Measurements from ENCODE around the gene MRAP2.

MRAP2 gene

DNA sequence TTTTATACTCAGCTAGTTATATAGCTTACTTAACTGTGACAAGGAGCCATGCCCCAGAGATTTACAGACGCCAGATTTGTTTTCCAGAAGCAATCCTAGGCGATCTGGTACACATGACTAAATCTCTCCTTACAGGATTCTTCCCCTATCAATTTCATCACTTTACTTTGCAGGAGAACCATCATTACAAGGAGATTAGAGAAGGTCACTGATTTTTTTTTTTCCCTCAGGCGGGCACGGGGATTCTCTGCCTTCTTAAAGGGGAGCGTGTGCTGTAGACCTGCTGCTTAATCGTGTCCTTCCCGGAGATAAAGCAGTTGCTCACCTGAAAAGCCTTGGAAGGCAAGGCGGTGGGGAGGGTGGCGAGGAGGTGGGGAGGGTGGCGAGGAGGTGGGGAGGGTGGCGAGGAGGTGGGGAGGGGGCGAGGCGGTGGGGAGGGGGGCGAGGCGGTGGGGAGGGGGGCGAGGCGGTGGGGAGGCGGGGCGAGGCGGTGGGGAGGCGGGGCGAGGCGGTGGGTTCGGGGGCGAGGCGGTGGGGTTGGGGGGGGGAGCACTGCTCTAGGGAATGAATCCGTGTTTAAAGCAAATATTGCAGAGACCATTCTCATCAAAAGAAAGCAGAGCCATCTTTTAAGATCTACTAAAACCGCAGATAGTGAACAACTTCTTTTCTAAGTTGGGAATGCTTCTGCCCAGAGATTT is 14.3 kb upstream of the MRAP2 start:
- Histone ChIP-seq H3K9me2 (ENCODE audit: low read depth, low read length) (no peaks in the 10 kb centered on the region), H3K27me3 (ENCODE audit: insufficient read depth, low read length) (no peaks in the 10 kb centered on the region), H3K79me2 (ENCODE audit: insufficient read depth, low read length) (no peaks in the 10 kb centered on the region), H3K4me2 (ENCODE audit: low read length) (no peak overlapping the region), H4K20me1 (ENCODE audit: insufficient read depth, low read length) (no peaks in the 10 kb centered on the region), H3K4me1 (ENCODE audit: insufficient read depth, low read length, severe bottlenecking) (no peaks in the 10 kb centered on the region), H3K9me3 (ENCODE audit: low read length) (no peaks in the 10 kb centered on the region), H3K36me3 (ENCODE audit: insufficient read depth, low read length) (no peaks in the 10 kb centered on the region), H3K4me3 (ENCODE audit: low read depth, low read length, poor library complexity, severe bottlenecking) (no peak overlapping the region), H3K27ac (ENCODE audit: low read depth, low read length, poor library complexity, severe bottlenecking) (no peak overlapping the region), H2AFZ (ENCODE audit: low read length) (no peak overlapping the region), H3F3A (ENCODE audit: insufficient read depth, low read length) (no peaks in the 10 kb centered on the region), H3K9ac (ENCODE audit: low read length) (no peak overlapping the region)
- no peak for TF ChIP-seq EZH2 (IDR thresholded peaks at IDR 0.05; ENCODE audit: borderline replicate concordance, low read length)
- TF ChIP-seq, protein P1, sequence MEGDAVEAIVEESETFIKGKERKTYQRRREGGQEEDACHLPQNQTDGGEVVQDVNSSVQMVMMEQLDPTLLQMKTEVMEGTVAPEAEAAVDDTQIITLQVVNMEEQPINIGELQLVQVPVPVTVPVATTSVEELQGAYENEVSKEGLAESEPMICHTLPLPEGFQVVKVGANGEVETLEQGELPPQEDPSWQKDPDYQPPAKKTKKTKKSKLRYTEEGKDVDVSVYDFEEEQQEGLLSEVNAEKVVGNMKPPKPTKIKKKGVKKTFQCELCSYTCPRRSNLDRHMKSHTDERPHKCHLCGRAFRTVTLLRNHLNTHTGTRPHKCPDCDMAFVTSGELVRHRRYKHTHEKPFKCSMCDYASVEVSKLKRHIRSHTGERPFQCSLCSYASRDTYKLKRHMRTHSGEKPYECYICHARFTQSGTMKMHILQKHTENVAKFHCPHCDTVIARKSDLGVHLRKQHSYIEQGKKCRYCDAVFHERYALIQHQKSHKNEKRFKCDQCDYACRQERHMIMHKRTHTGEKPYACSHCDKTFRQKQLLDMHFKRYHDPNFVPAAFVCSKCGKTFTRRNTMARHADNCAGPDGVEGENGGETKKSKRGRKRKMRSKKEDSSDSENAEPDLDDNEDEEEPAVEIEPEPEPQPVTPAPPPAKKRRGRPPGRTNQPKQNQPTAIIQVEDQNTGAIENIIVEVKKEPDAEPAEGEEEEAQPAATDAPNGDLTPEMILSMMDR (IDR thresholded peaks at IDR 0.05; ENCODE audit: low read length) = no peak

DNA sequence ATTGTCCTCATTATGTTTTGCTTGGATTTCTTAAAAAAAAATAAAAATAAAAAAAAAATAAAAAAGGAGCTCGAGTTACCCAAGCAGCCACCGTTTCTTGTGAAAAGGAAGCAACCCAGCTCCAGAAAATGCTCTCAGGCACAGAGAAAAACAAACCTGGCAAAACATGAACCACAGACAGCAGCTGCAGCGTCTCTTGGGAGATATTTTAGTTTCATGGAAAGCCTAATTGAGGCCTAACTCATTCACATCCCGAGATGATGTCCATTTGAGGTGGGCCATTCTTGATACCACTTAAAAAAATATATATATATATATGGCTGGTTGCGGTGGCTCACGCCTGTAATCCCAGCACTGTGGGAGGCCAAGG is 13.7 kb upstream of the MRAP2 start:
- no peak overlapping the region for H3K4me2 ChIP-seq (ENCODE audit: low read length)

DNA sequence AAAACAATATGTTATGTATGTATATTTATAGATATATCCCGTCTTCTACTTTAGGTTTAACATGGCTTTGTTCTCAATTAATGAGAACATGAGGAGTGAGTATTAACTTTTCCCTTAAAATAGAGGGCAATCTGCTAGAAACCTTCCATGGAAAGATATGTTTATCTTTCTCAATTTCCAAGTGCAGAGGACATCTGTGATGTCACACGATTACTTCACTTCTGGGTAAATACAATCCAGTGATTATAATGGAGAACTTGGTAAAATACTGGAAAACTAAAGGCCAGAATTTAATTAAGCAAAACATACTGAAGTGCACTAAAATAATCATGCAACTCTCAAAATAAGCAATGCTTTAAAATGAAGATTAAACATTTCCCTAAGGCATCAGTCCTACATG is 11.9 kb upstream of the MRAP2 start:
- Histone ChIP-seq H2AFZ (ENCODE audit: low read length) (no peak overlapping the region), H3K9me2 (ENCODE audit: low read depth, low read length) (no peaks in the 10 kb centered on the region), H3K9me3 (ENCODE audit: low read length) (no peaks in the 10 kb centered on the region), H3F3A (ENCODE audit: insufficient read depth, low read length) (no peaks in the 10 kb centered on the region), H3K27ac (ENCODE audit: low read depth, low read length, poor library complexity, severe bottlenecking) (no peak overlapping the region), H3K36me3 (ENCODE audit: insufficient read depth, low read length) (no peaks in the 10 kb centered on the region), H3K79me2 (ENCODE audit: insufficient read depth, low read length) (no peaks in the 10 kb centered on the region), H4K20me1 (ENCODE audit: insufficient read depth, low read length) (no peaks in the 10 kb centered on the region), H3K4me2 (ENCODE audit: low read length) (no peak overlapping the region), H3K9ac (ENCODE audit: low read length) (no peak overlapping the region), H3K4me3 (ENCODE audit: low read depth, low read length, poor library complexity, severe bottlenecking) (no peak overlapping the region), H3K27me3 (ENCODE audit: insufficient read depth, low read length) (no peaks in the 10 kb centered on the region), H3K4me1 (ENCODE audit: insufficient read depth, low read length, severe bottlenecking) (no peaks in the 10 kb centered on the region)
- no peak for TF ChIP-seq EZH2 (IDR thresholded peaks at IDR 0.05; ENCODE audit: borderline replicate concordance, low read length)
- TF ChIP-seq, protein P1 (IDR thresholded peaks at IDR 0.05; ENCODE audit: low read length) = no peak

More for the DNA sequence above, 13.7 kb upstream of the MRAP2 start:
- Histone ChIP-seq H3K27ac (ENCODE audit: low read depth, low read length, poor library complexity, severe bottlenecking) (no peak overlapping the region), H3K79me2 (ENCODE audit: insufficient read depth, low read length) (no peaks in the 10 kb centered on the region), H2AFZ (ENCODE audit: low read length) (no peak overlapping the region), H3K9ac (ENCODE audit: low read length) (no peak overlapping the region), H3K36me3 (ENCODE audit: insufficient read depth, low read length) (no peaks in the 10 kb centered on the region), H3K27me3 (ENCODE audit: insufficient read depth, low read length) (no peaks in the 10 kb centered on the region), H3K4me1 (ENCODE audit: insufficient read depth, low read length, severe bottlenecking) (no peaks in the 10 kb centered on the region), H3K9me2 (ENCODE audit: low read depth, low read length) (no peaks in the 10 kb centered on the region), H3K4me3 (ENCODE audit: low read depth, low read length, poor library complexity, severe bottlenecking) (no peak overlapping the region), H3F3A (ENCODE audit: insufficient read depth, low read length) (no peaks in the 10 kb centered on the region), H4K20me1 (ENCODE audit: insufficient read depth, low read length) (no peaks in the 10 kb centered on the region), H3K9me3 (ENCODE audit: low read length) (no peaks in the 10 kb centered on the region)
- TF ChIP-seq, protein P1 (IDR thresholded peaks at IDR 0.05; ENCODE audit: low read length) = no peak
- TF ChIP-seq EZH2 (IDR thresholded peaks at IDR 0.05; ENCODE audit: borderline replicate concordance, low read length) = no peak

Measured in OCI-LY1 (cell line).